Esophagus squamous epithelium (tissue), 4 donors: ENCODE measurements around the gene RTEL1.

Source experiments
- POLR2A ChIP-seq, 4 donors: fragments of 450-650 bp; IDR thresholded peaks; one replicate each; pipeline ENCODE4 v1.6.1; 2017; ENCODE audit warnings: antibody characterized with exemption in 4 of 4, mild to moderate bottlenecking in 4 of 4, moderate library complexity in 3 of 4
- TF ChIP-seq, protein P1 (sequence below), 6 experiments: fragments of 450-650 bp in 4 of 6; fragments of 200-600 bp in 2 of 6; sonication (generic) in 2 of 6; IDR thresholded peaks; one replicate each; pipeline ENCODE4 v1.5.1; 2016 to 2019; ENCODE audit warnings: antibody characterized with exemption in 6 of 6, mild to moderate bottlenecking in 4 of 6, moderate library complexity in 4 of 6

DNA sequence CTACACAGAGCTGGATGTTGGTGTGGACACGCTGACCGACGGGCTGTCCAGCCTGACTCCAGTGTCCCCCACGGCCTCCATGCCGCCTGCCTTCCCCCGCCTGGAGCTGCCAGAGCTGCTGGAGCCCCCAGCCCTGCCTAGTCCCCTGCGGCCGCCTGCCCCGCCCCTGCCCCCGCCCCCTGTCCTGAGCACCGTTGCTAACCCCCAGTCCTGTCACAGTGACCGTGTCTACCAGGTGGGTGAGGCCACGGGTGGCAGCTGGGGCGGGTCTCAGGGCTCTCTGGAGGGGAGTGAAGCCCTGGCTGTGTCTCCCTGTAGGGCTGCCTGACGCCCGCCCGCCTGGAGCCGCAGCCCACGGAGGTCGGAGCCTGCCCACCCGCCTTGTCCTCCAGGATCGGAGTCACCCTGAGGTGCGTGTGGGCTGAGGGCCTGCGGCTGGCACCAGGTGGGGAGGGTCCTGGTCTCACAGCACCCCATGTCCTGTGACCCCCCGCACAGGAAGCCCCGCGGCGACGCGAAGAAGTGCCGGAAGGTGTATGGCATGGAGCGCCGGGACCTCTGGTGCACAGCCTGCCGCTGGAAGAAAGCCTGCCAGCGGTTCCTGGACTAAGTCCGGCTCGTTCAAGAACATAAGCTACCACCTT is 84.4 kb downstream of the RTEL1 start:
- no peak for TF ChIP-seq POLR2A (IDR thresholded peaks at IDR 0.05)
- TF ChIP-seq, protein P1, sequence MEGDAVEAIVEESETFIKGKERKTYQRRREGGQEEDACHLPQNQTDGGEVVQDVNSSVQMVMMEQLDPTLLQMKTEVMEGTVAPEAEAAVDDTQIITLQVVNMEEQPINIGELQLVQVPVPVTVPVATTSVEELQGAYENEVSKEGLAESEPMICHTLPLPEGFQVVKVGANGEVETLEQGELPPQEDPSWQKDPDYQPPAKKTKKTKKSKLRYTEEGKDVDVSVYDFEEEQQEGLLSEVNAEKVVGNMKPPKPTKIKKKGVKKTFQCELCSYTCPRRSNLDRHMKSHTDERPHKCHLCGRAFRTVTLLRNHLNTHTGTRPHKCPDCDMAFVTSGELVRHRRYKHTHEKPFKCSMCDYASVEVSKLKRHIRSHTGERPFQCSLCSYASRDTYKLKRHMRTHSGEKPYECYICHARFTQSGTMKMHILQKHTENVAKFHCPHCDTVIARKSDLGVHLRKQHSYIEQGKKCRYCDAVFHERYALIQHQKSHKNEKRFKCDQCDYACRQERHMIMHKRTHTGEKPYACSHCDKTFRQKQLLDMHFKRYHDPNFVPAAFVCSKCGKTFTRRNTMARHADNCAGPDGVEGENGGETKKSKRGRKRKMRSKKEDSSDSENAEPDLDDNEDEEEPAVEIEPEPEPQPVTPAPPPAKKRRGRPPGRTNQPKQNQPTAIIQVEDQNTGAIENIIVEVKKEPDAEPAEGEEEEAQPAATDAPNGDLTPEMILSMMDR (IDR thresholded peaks at IDR 0.05) = no peak
